HepG2 (cell line): ENCODE data around the gene UNC5CL. TPM values are rescaled to one million over a fixed set of nuclear protein-coding genes. Genes with fewer than 3 reads are reported as not detected.
A peak's percentile ranks its signal among the peaks of the same experiment; 100 is the strongest.

Experiments used
- BHLHE40 ChIP-seq: IDR thresholded peaks from 2 replicates; pipeline ENCODE4 v1.6.1; 2011; ENCODE audit warnings: low read length, improper control_type of control experiment
- ETV6 ChIP-seq: sonication (generic); formaldehyde crosslinking; conservative IDR thresholded peaks from 2 replicates; pipeline ENCODE4 v1.4.0; 2020; ENCODE audit warnings: missing genetic modification reagents
- FOSL2 ChIP-seq: sonication (generic); formaldehyde crosslinking; IDR thresholded peaks from 2 replicates; pipeline ENCODE4 v1.4.0; 2020; ENCODE audit warnings: missing genetic modification reagents
- GABPA ChIP-seq, 2 experiments: IDR thresholded peaks; 2 replicates each; pipeline ENCODE4 v1.6.1; 2011 to 2016; ENCODE audit warnings: low read depth in 2 of 2, low read length in 1 of 2, missing biosample characterization in 1 of 2, missing genetic modification characterization in 1 of 2
- JDP2 ChIP-seq: sonication (generic); formaldehyde crosslinking; IDR thresholded peaks from 2 replicates; pipeline ENCODE4 v1.8.1; 2022; ENCODE audit warnings: missing genetic modification reagents, borderline replicate concordance
- PHF20 ChIP-seq: sonication (generic); formaldehyde crosslinking; IDR thresholded peaks from 2 replicates; pipeline ENCODE4 v1.5.0; 2020; ENCODE audit warnings: mild to moderate bottlenecking, missing genetic modification reagents
- SKI ChIP-seq: fragments of 450-650 bp; IDR thresholded peaks from one replicate; pipeline ENCODE4 v1.6.1; 2018; ENCODE audit warnings: mild to moderate bottlenecking; ENCODE audit not compliant: partially characterized antibody
- ZFP82 ChIP-seq: sonication (generic); formaldehyde crosslinking; IDR thresholded peaks from 2 replicates; pipeline ENCODE4 v1.5.1; 2020; ENCODE audit warnings: mild to moderate bottlenecking, missing genetic modification reagents, borderline replicate concordance
- ZFP90 ChIP-seq: sonication (generic); formaldehyde crosslinking; IDR thresholded peaks from 2 replicates; pipeline ENCODE4 v1.8.0; 2022; ENCODE audit warnings: missing genetic modification reagents, mild to moderate bottlenecking, inconsistent platforms, borderline replicate concordance
- ZKSCAN8 ChIP-seq: IDR thresholded peaks from 2 replicates; pipeline ENCODE4 v1.6.1; 2016; ENCODE audit warnings: borderline replicate concordance, missing genetic modification reagents, missing compliant biosample characterization
- ZNF790 ChIP-seq: sonication (generic); formaldehyde crosslinking; IDR thresholded peaks from 2 replicates; pipeline ENCODE4 v1.8.0; 2022; ENCODE audit warnings: missing genetic modification reagents, mild to moderate bottlenecking, borderline replicate concordance
- polyA plus RNA-seq, 8 experiments: library from polyadenylated mRNA; depleted of rRNA in 3 of 8; stranded (reverse) in 7 of 8; unstranded in 1 of 8; fragments of >200 nt; fragmentation: Illumina TruSeq in 4 of 8; extraction: Trizol in 4 of 8; gene quantifications; 2 replicates each; pipeline versions ENCODE4 v1.2.1 to v1.2.3, GENCODE V29; 2011 to 2016; ENCODE audit warnings: low read depth in 4 of 8, missing spikeins in 1 of 8, mixed read lengths in 1 of 8; ENCODE audit not compliant: insufficient read depth in 1 of 8
- total RNA-seq, 5 experiments: library from RNA; depleted of rRNA; stranded (reverse); fragments of >200 nt; fragmentation: Illumina TruSeq; extraction: Trizol; gene quantifications; 2 replicates each; pipeline ENCODE4 v1.2.3, GENCODE V29; 2016; ENCODE audit warnings: low read depth in 1 of 5
- TF ChIP-seq, protein P1 (sequence below): sonication (generic); formaldehyde crosslinking; IDR thresholded peaks from 2 replicates; pipeline ENCODE4 v1.4.0; 2020; ENCODE audit warnings: low read depth, missing genetic modification reagents
- TF ChIP-seq, protein P2 (sequence below): IDR thresholded peaks from 2 replicates; pipeline ENCODE4 v1.6.1; 2016
- TF ChIP-seq, protein P3 (sequence below): sonication (generic); formaldehyde crosslinking; IDR thresholded peaks from 2 replicates; pipeline ENCODE4 v1.5.0; 2020; ENCODE audit warnings: missing genetic modification reagents
- TF ChIP-seq, protein P4 (sequence below): sonication (generic); formaldehyde crosslinking; IDR thresholded peaks from 2 replicates; pipeline ENCODE4 v1.8.1; 2023; ENCODE audit warnings: mild to moderate bottlenecking, missing genetic modification reagents
- TF ChIP-seq, protein P5 (sequence below): sonication (generic); formaldehyde crosslinking; IDR thresholded peaks from 2 replicates; pipeline ENCODE4 v1.4.0; 2020; ENCODE audit warnings: missing genetic modification reagents
- TF ChIP-seq, protein P6 (sequence below): sonication (generic); formaldehyde crosslinking; IDR thresholded peaks from 2 replicates; pipeline ENCODE4 v1.8.0; 2022; ENCODE audit warnings: missing genetic modification reagents, mild to moderate bottlenecking, moderate library complexity, borderline replicate concordance

The UNC5CL gene
- total and polyA plus RNA-seq, 2 of the 13 experiments (the other 11 are each of a cell fraction or from before 2014, with no cell fraction given), result 2.4 to 2.5 TPM

DNA sequence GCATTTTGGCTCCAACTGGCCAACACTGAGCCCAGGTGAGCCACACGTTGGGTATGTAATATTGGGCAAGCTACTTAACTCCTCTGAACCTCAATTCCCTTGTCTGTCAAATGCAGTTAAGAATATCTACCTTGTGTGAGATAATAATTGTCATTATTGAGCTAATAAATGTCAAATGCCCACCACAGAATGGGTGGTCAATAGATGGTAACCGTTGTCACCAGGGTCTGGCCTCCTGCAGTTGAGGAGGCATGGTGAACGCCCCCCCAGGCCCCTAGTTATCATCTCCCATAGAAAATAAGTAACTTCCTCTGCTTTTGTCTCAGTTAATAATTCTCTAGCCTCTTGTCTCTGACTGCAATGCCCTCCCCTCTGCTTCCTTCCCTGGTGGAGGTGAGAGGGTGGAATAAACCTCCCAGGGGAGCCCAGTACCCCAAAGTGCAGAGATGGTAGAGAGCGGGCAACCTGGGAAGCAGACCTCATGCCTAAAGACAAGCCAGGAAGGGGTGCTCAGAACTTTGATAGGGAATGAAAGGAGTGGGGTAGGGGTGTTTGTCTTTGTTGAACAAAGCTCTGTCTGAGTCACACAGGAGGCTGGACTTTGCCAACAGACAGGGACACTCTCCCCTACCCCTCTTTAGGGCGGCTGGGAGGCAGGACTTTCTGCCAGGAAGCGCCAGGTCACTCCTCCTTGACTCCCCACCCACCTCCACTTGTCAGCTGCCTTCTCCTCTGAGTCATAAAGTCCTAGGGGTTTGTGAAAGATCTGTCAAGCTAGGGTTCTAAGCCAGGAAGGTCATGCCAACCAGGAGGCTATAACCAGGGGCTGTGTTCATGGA lies 1.3 kb upstream of the UNC5CL start (continued):
- TF ChIP-seq, protein P1, sequence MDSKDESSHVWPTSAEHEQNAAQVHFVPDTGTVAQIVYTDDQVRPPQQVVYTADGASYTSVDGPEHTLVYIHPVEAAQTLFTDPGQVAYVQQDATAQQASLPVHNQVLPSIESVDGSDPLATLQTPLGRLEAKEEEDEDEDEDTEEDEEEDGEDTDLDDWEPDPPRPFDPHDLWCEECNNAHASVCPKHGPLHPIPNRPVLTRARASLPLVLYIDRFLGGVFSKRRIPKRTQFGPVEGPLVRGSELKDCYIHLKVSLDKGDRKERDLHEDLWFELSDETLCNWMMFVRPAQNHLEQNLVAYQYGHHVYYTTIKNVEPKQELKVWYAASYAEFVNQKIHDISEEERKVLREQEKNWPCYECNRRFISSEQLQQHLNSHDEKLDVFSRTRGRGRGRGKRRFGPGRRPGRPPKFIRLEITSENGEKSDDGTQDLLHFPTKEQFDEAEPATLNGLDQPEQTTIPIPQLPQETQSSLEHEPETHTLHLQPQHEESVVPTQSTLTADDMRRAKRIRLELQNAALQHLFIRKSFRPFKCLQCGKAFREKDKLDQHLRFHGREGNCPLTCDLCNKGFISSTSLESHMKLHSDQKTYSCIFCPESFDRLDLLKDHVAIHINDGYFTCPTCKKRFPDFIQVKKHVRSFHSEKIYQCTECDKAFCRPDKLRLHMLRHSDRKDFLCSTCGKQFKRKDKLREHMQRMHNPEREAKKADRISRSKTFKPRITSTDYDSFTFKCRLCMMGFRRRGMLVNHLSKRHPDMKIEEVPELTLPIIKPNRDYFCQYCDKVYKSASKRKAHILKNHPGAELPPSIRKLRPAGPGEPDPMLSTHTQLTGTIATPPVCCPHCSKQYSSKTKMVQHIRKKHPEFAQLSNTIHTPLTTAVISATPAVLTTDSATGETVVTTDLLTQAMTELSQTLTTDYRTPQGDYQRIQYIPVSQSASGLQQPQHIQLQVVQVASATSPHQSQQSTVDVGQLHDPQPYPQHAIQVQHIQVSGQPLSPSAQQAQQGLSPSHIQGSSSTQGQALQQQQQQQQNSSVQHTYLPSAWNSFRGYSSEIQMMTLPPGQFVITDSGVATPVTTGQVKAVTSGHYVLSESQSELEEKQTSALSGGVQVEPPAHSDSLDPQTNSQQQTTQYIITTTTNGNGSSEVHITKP (CRISPR knock-in tag), result peak; percentile 94
- no peak for TF ChIP-seq GABPA (IDR thresholded peaks at IDR 0.05; ENCODE audit: low read depth, low read length)
- TF ChIP-seq GABPA (CRISPR knock-in tag; IDR thresholded peaks at IDR 0.05; ENCODE audit: low read depth), result peak; percentile 46; the same call in 1 of the 2 replicates
- peak; percentile 97 for TF ChIP-seq FOSL2 (CRISPR knock-in tag)
- TF ChIP-seq ETV6 (CRISPR knock-in tag), result no peak
- peak; percentile 71 for TF ChIP-seq ZFP90
- 0 out of 2 replicates have a peak, but pooled peaks have one; percentile 45 for TF ChIP-seq PHF20 (CRISPR knock-in tag)
- TF ChIP-seq, protein P2, sequence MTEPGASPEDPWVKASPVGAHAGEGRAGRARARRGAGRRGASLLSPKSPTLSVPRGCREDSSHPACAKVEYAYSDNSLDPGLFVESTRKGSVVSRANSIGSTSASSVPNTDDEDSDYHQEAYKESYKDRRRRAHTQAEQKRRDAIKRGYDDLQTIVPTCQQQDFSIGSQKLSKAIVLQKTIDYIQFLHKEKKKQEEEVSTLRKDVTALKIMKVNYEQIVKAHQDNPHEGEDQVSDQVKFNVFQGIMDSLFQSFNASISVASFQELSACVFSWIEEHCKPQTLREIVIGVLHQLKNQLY, result 0 out of 2 replicates have a peak, but pooled peaks have one; percentile 12
- TF ChIP-seq, protein P3, sequence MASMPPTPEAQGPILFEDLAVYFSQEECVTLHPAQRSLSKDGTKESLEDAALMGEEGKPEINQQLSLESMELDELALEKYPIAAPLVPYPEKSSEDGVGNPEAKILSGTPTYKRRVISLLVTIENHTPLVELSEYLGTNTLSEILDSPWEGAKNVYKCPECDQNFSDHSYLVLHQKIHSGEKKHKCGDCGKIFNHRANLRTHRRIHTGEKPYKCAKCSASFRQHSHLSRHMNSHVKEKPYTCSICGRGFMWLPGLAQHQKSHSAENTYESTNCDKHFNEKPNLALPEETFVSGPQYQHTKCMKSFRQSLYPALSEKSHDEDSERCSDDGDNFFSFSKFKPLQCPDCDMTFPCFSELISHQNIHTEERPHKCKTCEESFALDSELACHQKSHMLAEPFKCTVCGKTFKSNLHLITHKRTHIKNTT (CRISPR knock-in tag), result 0 out of 2 replicates have a peak, but pooled peaks have one; percentile 55
- TF ChIP-seq ZKSCAN8 (CRISPR knock-in tag), result no peak; the same call in 1 of the 2 replicates
- TF ChIP-seq, protein P4, sequence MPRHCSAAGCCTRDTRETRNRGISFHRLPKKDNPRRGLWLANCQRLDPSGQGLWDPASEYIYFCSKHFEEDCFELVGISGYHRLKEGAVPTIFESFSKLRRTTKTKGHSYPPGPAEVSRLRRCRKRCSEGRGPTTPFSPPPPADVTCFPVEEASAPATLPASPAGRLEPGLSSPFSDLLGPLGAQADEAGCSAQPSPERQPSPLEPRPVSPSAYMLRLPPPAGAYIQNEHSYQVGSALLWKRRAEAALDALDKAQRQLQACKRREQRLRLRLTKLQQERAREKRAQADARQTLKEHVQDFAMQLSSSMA (CRISPR knock-in tag), result peak; percentile 77; the same call in 1 of the 2 replicates
- TF ChIP-seq, protein P5, sequence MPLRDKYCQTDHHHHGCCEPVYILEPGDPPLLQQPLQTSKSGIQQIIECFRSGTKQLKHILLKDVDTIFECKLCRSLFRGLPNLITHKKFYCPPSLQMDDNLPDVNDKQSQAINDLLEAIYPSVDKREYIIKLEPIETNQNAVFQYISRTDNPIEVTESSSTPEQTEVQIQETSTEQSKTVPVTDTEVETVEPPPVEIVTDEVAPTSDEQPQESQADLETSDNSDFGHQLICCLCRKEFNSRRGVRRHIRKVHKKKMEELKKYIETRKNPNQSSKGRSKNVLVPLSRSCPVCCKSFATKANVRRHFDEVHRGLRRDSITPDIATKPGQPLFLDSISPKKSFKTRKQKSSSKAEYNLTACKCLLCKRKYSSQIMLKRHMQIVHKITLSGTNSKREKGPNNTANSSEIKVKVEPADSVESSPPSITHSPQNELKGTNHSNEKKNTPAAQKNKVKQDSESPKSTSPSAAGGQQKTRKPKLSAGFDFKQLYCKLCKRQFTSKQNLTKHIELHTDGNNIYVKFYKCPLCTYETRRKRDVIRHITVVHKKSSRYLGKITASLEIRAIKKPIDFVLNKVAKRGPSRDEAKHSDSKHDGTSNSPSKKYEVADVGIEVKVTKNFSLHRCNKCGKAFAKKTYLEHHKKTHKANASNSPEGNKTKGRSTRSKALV, result peak; percentile 53; the same call in 1 of the 2 replicates
- TF ChIP-seq ZFP82, result no peak
- TF ChIP-seq SKI, result peak; percentile 83
- TF ChIP-seq JDP2 (CRISPR knock-in tag), result no peak
- TF ChIP-seq, protein P6, sequence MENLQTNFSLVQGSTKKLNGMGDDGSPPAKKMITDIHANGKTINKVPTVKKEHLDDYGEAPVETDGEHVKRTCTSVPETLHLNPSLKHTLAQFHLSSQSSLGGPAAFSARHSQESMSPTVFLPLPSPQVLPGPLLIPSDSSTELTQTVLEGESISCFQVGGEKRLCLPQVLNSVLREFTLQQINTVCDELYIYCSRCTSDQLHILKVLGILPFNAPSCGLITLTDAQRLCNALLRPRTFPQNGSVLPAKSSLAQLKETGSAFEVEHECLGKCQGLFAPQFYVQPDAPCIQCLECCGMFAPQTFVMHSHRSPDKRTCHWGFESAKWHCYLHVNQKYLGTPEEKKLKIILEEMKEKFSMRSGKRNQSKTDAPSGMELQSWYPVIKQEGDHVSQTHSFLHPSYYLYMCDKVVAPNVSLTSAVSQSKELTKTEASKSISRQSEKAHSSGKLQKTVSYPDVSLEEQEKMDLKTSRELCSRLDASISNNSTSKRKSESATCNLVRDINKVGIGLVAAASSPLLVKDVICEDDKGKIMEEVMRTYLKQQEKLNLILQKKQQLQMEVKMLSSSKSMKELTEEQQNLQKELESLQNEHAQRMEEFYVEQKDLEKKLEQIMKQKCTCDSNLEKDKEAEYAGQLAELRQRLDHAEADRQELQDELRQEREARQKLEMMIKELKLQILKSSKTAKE (CRISPR knock-in tag), result peak; percentile 63; the same call in 1 of the 2 replicates
- no peak for TF ChIP-seq ZNF790
- TF ChIP-seq BHLHE40, result no peak
